ENCODE data around the gene ANKS1B. TPM values are rescaled to one million over a fixed set of nuclear protein-coding genes. Genes with fewer than 3 reads are reported as not detected.
"Not testable (repeated sequence)": the region's sequence is repeated elsewhere in the genome, so short reads cannot be mapped to it uniquely, and the experiment has no call there.

ANKS1B gene
- total and polyA plus RNA-seq, 4 experiments from 2014 or later = 0.28 to 0.55 TPM; not detected in 2

DNA sequence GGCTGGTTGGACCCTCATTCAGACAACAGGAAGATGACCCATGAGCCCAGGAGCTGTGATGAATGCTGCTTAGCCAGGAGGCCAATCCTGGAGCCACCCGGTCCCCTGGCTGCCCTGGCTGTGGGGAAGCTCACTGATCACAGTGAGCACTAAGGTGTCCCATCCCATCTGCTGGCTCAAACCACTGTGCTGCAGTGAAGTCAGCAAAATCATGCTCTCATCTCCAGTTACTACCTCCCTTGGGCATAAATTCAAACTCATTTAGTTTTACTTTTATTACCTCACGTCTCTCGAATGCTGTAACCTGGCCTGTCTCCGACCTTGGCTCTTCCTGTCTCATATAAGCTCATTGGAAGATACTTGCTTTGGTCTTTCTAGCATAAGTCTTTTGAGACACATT lies 1227.3 kb downstream of the ANKS1B start:
- Mint-ChIP-seq H3K4me3 (no peak overlapping the region), H3K9me3 (no peaks in the 10 kb centered on the region), H3K27me3 (peaks cover under 1 to 2% of the 10 kb centered on the region in 2 donors), H3K36me3 (no peaks in the 10 kb centered on the region), H3K4me1 (peaks cover 4 to 7% (median 5%) of the 10 kb centered on the region in 4 donors), H3K27ac (no peak overlapping the region)
- Histone ChIP-seq H3K36me3 (ENCODE audit: insufficient read depth, low read length) (no peaks in the 10 kb centered on the region), H3K4me3 (ENCODE audit: low read length in 2 of 2) (no peak overlapping the region), H3K27me3 (ENCODE audit: insufficient read depth, low read length) (no peaks in the 10 kb centered on the region), H3K9me3 (ENCODE audit: control insufficient read depth in 1 of 2, low read length in 2 of 2) (no peaks in the 10 kb centered on the region), H3K27ac (ENCODE audit: low read depth, low read length) (no peak overlapping the region), H3K4me1 (ENCODE audit: insufficient read depth, low read length) (no peaks in the 10 kb centered on the region)
- ChIA-PET CTCF (ENCODE audit: partially characterized antibody) (no interaction called here), POLR2A (ENCODE audit: partially characterized antibody) (no interaction called here)
- DNase-seq = no peak
- intact Hi-C loops (cut with micrococcal nuclease) = no loop called here

DNA sequence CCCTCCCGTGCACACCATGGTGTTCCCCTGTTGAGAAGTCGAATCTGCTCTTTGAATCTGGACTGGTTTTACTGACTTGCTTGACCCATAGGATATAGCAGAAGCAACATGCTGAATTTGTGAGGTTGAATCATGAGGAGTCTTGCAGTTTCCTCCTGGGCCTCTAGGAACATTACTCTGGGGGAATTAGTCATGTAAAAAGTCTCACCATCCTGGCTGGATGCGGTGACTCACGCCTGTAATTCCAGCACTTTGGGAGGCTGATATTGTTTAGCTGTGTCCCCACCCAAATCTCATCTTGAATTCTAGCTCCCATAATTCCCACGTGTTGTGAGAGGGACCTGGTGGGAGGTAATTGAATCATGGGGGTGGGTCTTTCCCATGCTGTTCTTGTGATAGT lies 1228.9 kb downstream of the ANKS1B start:
- H3K27ac ChIP-seq (ENCODE audit: low read depth, low read length); H3K4me3 ChIP-seq (ENCODE audit: low read length in 2 of 2); H3K27me3 Mint-ChIP-seq; H3K27ac Mint-ChIP-seq; H3K4me1 Mint-ChIP-seq; H3K36me3 ChIP-seq (ENCODE audit: insufficient read depth, low read length); POLR2A ChIA-PET (ENCODE audit: partially characterized antibody); H3K27me3 ChIP-seq (ENCODE audit: insufficient read depth, low read length); CTCF ChIA-PET (ENCODE audit: partially characterized antibody); DNase-seq; H3K9me3 ChIP-seq (ENCODE audit: control insufficient read depth in 1 of 2, low read length in 2 of 2); H3K4me3 Mint-ChIP-seq; H3K9me3 Mint-ChIP-seq; intact Hi-C loops (cut with micrococcal nuclease); H3K36me3 Mint-ChIP-seq; H3K4me1 ChIP-seq (ENCODE audit: insufficient read depth, low read length): not testable (repeated sequence)

DNA sequence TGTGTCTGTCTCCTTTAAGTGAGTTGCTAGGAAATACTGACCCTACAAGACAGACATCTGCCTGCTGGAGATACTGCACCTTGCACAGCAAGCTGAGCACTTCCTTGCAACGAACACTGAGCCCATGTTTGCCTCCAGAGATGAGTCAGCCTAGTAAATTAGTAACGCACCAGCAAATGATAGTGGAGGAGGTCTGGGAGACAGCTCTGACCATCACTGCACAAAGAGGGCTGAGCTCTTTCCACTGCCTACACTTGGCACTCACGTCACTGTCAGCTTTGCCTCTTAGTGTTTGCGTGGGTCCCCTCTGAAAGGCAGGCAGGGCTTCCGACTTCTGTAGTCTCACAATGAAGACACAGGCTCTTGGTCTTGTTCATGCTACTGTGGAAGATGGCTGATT lies 1230.6 kb downstream of the ANKS1B start:
- Mint-ChIP-seq H3K4me1 (peaks cover 4 to 7% (median 5%) of the 10 kb centered on the region in 4 donors), H3K36me3 (no peaks in the 10 kb centered on the region), H3K27me3 (peaks cover 0 to 3% of the 10 kb centered on the region in 2 donors), H3K4me3 (no peak overlapping the region), H3K27ac (peak overlapping the region in 2 of 7 donors; percentile 3 to 44), H3K9me3 (no peaks in the 10 kb centered on the region)
- no peaks in the 10 kb centered on the region for H3K27me3 ChIP-seq (ENCODE audit: insufficient read depth, low read length)
- no peak for DNase-seq
- H3K9me3 ChIP-seq (ENCODE audit: control insufficient read depth in 1 of 2, low read length in 2 of 2) = no peaks in the 10 kb centered on the region
- H3K36me3 ChIP-seq (ENCODE audit: insufficient read depth, low read length) = no peaks in the 10 kb centered on the region
- intact Hi-C loops (cut with micrococcal nuclease) = no loop called here
- CTCF ChIA-PET (ENCODE audit: partially characterized antibody) = interaction anchor here (0.9 kb wide), 1 partner anchor 187 kb away, joined by 4 read pairs; no protein-coding TSS in a partner anchor
- H3K27ac ChIP-seq (ENCODE audit: low read depth, low read length) = no peak overlapping the region
- POLR2A ChIA-PET (ENCODE audit: partially characterized antibody) = no interaction called here
- no peaks in the 10 kb centered on the region for H3K4me1 ChIP-seq (ENCODE audit: insufficient read depth, low read length)
- no peak overlapping the region for H3K4me3 ChIP-seq (ENCODE audit: low read length in 2 of 2)

DNA sequence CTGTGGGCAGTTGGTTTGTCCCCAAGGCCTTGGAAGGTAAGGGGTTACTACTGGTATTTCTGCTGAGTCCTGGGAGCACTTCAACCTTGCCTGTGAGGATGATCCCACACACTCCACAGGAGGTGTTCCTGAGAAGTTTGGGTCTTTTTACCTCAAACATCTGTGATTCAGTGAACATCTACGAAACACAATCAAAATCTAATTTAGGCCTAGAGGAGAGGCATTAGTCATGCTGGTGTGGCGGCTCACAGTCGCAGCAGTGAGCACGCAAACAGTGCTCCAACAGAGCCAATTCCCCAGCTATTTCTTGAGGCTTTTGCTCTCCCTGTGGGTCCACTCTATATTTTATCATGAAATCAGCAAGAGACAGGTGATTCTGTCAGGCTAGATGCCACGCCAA lies 1232.0 kb downstream of the ANKS1B start:
- H3K27ac Mint-ChIP-seq = no peak overlapping the region
- no peak for DNase-seq
- Histone ChIP-seq H3K27ac (ENCODE audit: low read depth, low read length) (no peak overlapping the region), H3K9me3 (ENCODE audit: control insufficient read depth in 1 of 2, low read length in 2 of 2) (no peaks in the 10 kb centered on the region), H3K36me3 (ENCODE audit: insufficient read depth, low read length) (no peaks in the 10 kb centered on the region), H3K4me3 (ENCODE audit: low read length in 2 of 2) (no peak overlapping the region), H3K4me1 (ENCODE audit: insufficient read depth, low read length) (no peaks in the 10 kb centered on the region), H3K27me3 (ENCODE audit: insufficient read depth, low read length) (no peaks in the 10 kb centered on the region)
- intact Hi-C loops (cut with micrococcal nuclease) = no loop called here
- H3K36me3 Mint-ChIP-seq = no peaks in the 10 kb centered on the region
- peaks cover 4 to 7% (median 5%) of the 10 kb centered on the region in 4 donors for H3K4me1 Mint-ChIP-seq
- no peak overlapping the region for H3K4me3 Mint-ChIP-seq
- CTCF ChIA-PET (ENCODE audit: partially characterized antibody) = interaction anchor here (3.2 kb wide), 1 partner anchor 10 kb away, joined by 9 read pairs; no protein-coding TSS in a partner anchor
- peaks cover 3 to 5% of the 10 kb centered on the region in 2 donors for H3K27me3 Mint-ChIP-seq
- H3K9me3 Mint-ChIP-seq = no peaks in the 10 kb centered on the region
- POLR2A ChIA-PET (ENCODE audit: partially characterized antibody) = no interaction called here

DNA sequence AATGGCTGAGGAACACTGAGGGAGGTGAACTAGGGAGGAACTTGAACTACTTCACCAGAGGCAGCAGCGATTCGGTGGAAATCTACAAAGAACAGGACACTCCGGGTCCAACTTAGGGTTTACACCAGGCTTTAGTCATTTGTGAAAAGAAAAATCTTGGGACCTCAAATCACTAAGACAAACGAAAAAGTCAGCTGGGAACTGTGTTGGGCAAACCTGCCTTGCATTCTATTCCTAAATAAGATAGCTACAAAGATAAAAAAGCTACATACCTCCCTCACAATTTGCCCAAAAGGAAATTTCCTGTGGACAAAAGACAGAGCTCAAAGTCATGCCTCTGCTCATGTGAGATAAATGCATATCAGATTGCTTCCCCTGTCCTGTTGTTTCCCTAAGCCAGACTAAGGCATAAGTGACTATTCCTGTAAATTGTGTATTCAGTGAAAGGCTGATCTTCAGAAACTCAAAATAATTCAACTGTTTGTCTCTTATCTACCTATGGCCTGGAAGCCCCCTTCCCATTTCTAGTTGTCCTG lies 1233.1 kb downstream of the ANKS1B start:
- POLR2A ChIA-PET (ENCODE audit: partially characterized antibody) = no interaction called here
- intact Hi-C loops (cut with micrococcal nuclease) = no loop called here

DNA sequence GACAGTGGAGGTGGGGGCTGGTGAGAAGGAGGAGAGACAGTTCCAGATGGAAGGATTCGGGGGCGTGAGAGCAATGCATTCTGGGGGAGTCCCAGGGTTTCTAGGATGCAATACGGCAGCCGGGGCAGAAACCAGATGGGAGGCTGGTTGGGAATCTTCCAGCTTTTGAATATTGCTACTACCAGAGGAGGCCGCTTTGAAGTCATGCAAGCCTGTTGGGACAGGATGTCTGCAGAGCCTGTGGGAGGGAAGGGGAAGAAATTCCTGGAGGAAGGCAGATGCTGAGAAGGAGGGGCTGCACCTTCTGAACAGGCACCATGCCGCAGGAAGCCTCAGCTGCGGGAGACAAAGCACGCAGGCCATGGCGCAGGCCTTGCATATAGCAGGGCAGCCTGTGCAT lies 1234.2 kb downstream of the ANKS1B start:
- no peak overlapping the region for H3K27ac ChIP-seq (ENCODE audit: low read depth, low read length)
- H3K27me3 ChIP-seq (ENCODE audit: insufficient read depth, low read length) = no peaks in the 10 kb centered on the region
- ChIA-PET POLR2A (ENCODE audit: partially characterized antibody) (interaction anchor here (0.7 kb wide), 1 partner anchor 10 kb away, joined by 3 read pairs; no protein-coding TSS in a partner anchor), CTCF (ENCODE audit: partially characterized antibody) (interaction anchor here (3.2 kb wide), 1 partner anchor 8 kb away, joined by 9 read pairs; no protein-coding TSS in a partner anchor)
- Mint-ChIP-seq H3K36me3 (no peaks in the 10 kb centered on the region), H3K4me3 (no peak overlapping the region), H3K4me1 (peaks cover 9 to 16% (median 12%) of the 10 kb centered on the region in 4 donors), H3K9me3 (no peaks in the 10 kb centered on the region), H3K27me3 (peaks cover 15 to 19% of the 10 kb centered on the region in 2 donors), H3K27ac (no peak overlapping the region)
- DNase-seq = no peak
- H3K4me3 ChIP-seq (ENCODE audit: low read length in 2 of 2) = no peak overlapping the region
- no peaks in the 10 kb centered on the region for H3K9me3 ChIP-seq (ENCODE audit: control insufficient read depth in 1 of 2, low read length in 2 of 2)
- intact Hi-C loops (cut with micrococcal nuclease) = no loop called here
- no peaks in the 10 kb centered on the region for H3K36me3 ChIP-seq (ENCODE audit: insufficient read depth, low read length)
- H3K4me1 ChIP-seq (ENCODE audit: insufficient read depth, low read length) = peaks cover 8% of the 10 kb centered on the region

More for the DNA sequence above, 1233.1 kb downstream of the ANKS1B start:
- Mint-ChIP-seq H3K4me1 (peaks cover 4 to 7% (median 5%) of the 10 kb centered on the region in 4 donors), H3K27ac (no peak overlapping the region), H3K4me3 (no peak overlapping the region), H3K36me3 (no peaks in the 10 kb centered on the region), H3K27me3 (peaks cover 9 to 13% of the 10 kb centered on the region in 2 donors), H3K9me3 (no peaks in the 10 kb centered on the region)
- Histone ChIP-seq H3K36me3 (ENCODE audit: insufficient read depth, low read length) (no peaks in the 10 kb centered on the region), H3K4me1 (ENCODE audit: insufficient read depth, low read length) (no peaks in the 10 kb centered on the region), H3K27ac (ENCODE audit: low read depth, low read length) (no peak overlapping the region), H3K4me3 (ENCODE audit: low read length in 2 of 2) (no peak overlapping the region), H3K9me3 (ENCODE audit: control insufficient read depth in 1 of 2, low read length in 2 of 2) (no peaks in the 10 kb centered on the region), H3K27me3 (ENCODE audit: insufficient read depth, low read length) (no peaks in the 10 kb centered on the region)
- CTCF ChIA-PET (ENCODE audit: partially characterized antibody) = interaction anchor here (3.2 kb wide), 1 partner anchor 9 kb away, joined by 9 read pairs; no protein-coding TSS in a partner anchor
- no peak for DNase-seq

- Histone ChIP-seq H3K27me3 (ENCODE audit: insufficient read depth, low read length) (no peaks in the 10 kb centered on the region), H3K4me3 (ENCODE audit: low read length in 2 of 2) (no peak overlapping the region), H3K9me3 (ENCODE audit: control insufficient read depth in 1 of 2, low read length in 2 of 2) (no peaks in the 10 kb centered on the region), H3K27ac (ENCODE audit: low read depth, low read length) (no peak overlapping the region), H3K36me3 (ENCODE audit: insufficient read depth, low read length) (no peaks in the 10 kb centered on the region), H3K4me1 (ENCODE audit: insufficient read depth, low read length) (peaks cover 19% of the 10 kb centered on the region)
- no peak overlapping the region for H3K4me3 Mint-ChIP-seq
- no peaks in the 10 kb centered on the region for H3K9me3 Mint-ChIP-seq
- H3K4me1 Mint-ChIP-seq = peaks cover 6 to 14% (median 8%) of the 10 kb centered on the region in 4 donors
- peaks cover 13 to 19% of the 10 kb centered on the region in 2 donors for H3K27me3 Mint-ChIP-seq
- no peaks in the 10 kb centered on the region for H3K36me3 Mint-ChIP-seq
- H3K27ac Mint-ChIP-seq = no peak overlapping the region
- POLR2A ChIA-PET (ENCODE audit: partially characterized antibody) = no interaction called here
- no peak for DNase-seq
- CTCF ChIA-PET (ENCODE audit: partially characterized antibody) = interaction anchor here (1.3 kb wide), 1 partner anchor 26 kb away, joined by 3 read pairs; no protein-coding TSS in a partner anchor
- intact Hi-C loops (cut with micrococcal nuclease) = no loop called here
Measured at GRCh38 chr12:98748463-98748862, 1236.3 kb downstream of the ANKS1B start.

Data from CD4-positive, alpha-beta memory T cell (primary cell).